Activated CD8-positive, alpha-beta T cell treated with anti-CD3 and anti-CD28 coated beads for 36 hours (primary cell): ENCODE results near the gene IL22RA2. TPM values are rescaled to one million over a fixed set of nuclear protein-coding genes. Genes with fewer than 3 reads are reported as not detected.

Experiments used
- ATAC-seq: fragments of 200-7000 bp; cut with Tn5 transposase; one replicate; pipeline ENCODE4 v1.10.0; 2021; ENCODE audit warnings: mild to moderate bottlenecking, moderate library complexity
- CTCF ChIA-PET: fragments of 350-600 bp; sonication (Branson Sonifier 250); formaldehyde crosslinking; loops from one replicate; lab custom pipeline; 2021; ENCODE audit warnings: antibody characterized with exemption; lab: Charles Lee
- POLR2A ChIA-PET: fragments of 350-600 bp; sonication (Branson Sonifier 250); formaldehyde crosslinking; loops from one replicate; lab custom pipeline; 2021; ENCODE audit warnings: antibody characterized with exemption; lab: Charles Lee
- DNase-seq: peaks from one replicate; pipeline ENCODE4 v3.0.0-alpha.2; 2020
- H3K27ac Mint-ChIP-seq: one replicate; pipeline ENCODE4 v1.8.0; 2021; ENCODE audit warnings: mild to moderate bottlenecking, mixed read lengths
- H3K27me3 Mint-ChIP-seq: one replicate; pipeline ENCODE4 v1.8.0; 2021; ENCODE audit warnings: mixed read lengths
- H3K36me3 Mint-ChIP-seq: one replicate; pipeline ENCODE4 v1.8.0; 2021; ENCODE audit warnings: low read depth, mixed read lengths
- H3K4me1 Mint-ChIP-seq: one replicate; pipeline ENCODE4 v1.8.0; 2021; ENCODE audit warnings: low read depth, mixed read lengths
- H3K4me3 Mint-ChIP-seq: one replicate; pipeline ENCODE4 v1.8.0; 2021; ENCODE audit warnings: mild to moderate bottlenecking, moderate library complexity, mixed read lengths
- H3K9me3 Mint-ChIP-seq: one replicate; pipeline ENCODE4 v1.8.0; 2021; ENCODE audit warnings: mixed read lengths
- intact Hi-C: fragments of 100-400 bp; cut with micrococcal nuclease; formaldehyde crosslinking; loops from one replicate; pipeline ENCODE4 v1.10.0; 2022
- total RNA-seq, 2 experiments: library from RNA; stranded (reverse); gene quantifications; one replicate each; pipeline ENCODE4 v1.2.3, GENCODE V29; 2021
- TF ChIP-seq, protein P1 (sequence below): fragments of 200-600 bp; IDR thresholded peaks from one replicate; pipeline ENCODE4 v1.8.0; 2022; ENCODE audit warnings: antibody characterized with exemption, mild to moderate bottlenecking

The IL22RA2 gene
- total RNA-seq, 2 experiments from 2014 or later = not detected

DNA sequence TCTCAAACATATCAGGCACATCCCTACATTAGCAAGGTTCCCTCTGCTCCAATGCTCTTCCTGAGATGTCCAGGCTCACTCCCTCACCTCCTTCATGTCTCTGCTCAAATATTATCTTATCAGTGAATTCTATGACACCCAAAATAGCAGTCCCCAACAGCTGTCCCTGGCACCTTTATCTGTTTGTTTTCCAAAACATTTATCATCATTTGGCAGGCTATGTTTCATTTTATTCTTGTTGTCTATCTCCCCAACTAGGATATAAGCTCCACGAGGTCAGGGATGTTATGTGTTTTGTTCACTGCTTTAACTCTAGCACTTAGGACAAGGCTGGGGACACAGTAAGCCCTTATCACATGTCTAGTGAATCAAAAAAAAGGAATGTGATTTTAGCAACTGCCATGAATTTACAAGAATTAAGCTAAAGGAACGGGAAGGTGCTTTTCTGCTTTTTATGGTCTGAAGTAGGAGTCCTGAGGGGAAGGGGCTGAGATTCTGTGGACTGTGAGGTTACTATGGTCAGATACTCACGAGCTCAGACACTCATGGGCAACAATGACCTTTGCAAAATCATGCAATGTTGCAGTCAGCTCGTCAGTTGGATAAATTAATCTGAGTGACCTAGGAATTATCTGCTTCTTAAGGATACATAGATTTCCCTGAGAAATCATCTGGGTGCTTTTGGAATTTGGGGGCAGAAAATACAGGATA, 1.9 kb upstream of the IL22RA2 start:
- no peaks in the 10 kb centered on the region for H3K9me3 Mint-ChIP-seq
- ATAC-seq (no peak), DNase-seq (no peak)
- POLR2A ChIA-PET = no interaction called here
- H3K27ac Mint-ChIP-seq = no peak overlapping the region
- peaks cover 7% of the 10 kb centered on the region for H3K4me1 Mint-ChIP-seq
- intact Hi-C loops = no loop called here
- CTCF ChIA-PET = no interaction called here
- no peaks in the 10 kb centered on the region for H3K36me3 Mint-ChIP-seq
- H3K4me3 Mint-ChIP-seq = no peak overlapping the region
- H3K27me3 Mint-ChIP-seq = no peaks in the 10 kb centered on the region
- TF ChIP-seq, protein P1, sequence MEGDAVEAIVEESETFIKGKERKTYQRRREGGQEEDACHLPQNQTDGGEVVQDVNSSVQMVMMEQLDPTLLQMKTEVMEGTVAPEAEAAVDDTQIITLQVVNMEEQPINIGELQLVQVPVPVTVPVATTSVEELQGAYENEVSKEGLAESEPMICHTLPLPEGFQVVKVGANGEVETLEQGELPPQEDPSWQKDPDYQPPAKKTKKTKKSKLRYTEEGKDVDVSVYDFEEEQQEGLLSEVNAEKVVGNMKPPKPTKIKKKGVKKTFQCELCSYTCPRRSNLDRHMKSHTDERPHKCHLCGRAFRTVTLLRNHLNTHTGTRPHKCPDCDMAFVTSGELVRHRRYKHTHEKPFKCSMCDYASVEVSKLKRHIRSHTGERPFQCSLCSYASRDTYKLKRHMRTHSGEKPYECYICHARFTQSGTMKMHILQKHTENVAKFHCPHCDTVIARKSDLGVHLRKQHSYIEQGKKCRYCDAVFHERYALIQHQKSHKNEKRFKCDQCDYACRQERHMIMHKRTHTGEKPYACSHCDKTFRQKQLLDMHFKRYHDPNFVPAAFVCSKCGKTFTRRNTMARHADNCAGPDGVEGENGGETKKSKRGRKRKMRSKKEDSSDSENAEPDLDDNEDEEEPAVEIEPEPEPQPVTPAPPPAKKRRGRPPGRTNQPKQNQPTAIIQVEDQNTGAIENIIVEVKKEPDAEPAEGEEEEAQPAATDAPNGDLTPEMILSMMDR = no peak

DNA sequence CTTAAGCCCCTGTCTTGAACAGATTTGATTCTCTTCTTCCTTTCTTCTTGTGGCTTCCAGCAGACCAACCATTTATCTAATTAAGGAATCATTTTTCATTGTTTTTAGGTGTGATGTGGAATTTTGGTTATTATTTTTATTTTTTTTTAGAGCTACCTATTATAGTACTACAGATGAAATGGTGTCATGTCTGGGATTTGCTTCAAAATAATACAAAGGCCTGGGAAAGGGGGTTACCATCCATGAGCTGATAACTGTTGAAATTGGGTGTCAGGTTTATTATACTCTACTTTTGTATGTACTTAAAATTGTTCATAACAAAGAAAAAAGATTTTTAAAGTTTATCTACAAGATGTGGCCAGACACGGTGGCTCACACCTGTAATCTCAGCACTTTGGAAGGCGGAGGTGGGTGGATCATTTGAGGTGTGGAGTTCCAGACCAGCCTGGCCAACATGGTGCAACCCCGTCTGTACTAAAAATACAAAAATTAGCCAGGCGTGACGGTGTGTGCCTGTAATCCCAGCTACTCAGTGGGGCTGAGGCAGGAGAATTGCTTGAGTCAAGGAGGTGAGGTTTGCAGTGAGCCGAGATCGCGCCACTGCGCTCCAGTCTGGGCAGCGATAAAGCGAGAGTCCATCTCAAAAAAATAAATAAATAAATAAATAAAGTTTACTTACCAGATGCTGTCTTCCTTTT, 561 bp downstream of the IL22RA2 start:
- ATAC-seq (no peak), DNase-seq (no peak)
- H3K4me1 Mint-ChIP-seq = peaks cover 10% of the 10 kb centered on the region
- H3K4me3 Mint-ChIP-seq = no peak overlapping the region
- intact Hi-C loops = no loop called here
- H3K9me3 Mint-ChIP-seq = no peaks in the 10 kb centered on the region
- ChIA-PET CTCF (no interaction called here), POLR2A (no interaction called here)
- no peaks in the 10 kb centered on the region for H3K27me3 Mint-ChIP-seq
- TF ChIP-seq, protein P1 = no peak
- H3K27ac Mint-ChIP-seq = no peak overlapping the region
- no peaks in the 10 kb centered on the region for H3K36me3 Mint-ChIP-seq

DNA sequence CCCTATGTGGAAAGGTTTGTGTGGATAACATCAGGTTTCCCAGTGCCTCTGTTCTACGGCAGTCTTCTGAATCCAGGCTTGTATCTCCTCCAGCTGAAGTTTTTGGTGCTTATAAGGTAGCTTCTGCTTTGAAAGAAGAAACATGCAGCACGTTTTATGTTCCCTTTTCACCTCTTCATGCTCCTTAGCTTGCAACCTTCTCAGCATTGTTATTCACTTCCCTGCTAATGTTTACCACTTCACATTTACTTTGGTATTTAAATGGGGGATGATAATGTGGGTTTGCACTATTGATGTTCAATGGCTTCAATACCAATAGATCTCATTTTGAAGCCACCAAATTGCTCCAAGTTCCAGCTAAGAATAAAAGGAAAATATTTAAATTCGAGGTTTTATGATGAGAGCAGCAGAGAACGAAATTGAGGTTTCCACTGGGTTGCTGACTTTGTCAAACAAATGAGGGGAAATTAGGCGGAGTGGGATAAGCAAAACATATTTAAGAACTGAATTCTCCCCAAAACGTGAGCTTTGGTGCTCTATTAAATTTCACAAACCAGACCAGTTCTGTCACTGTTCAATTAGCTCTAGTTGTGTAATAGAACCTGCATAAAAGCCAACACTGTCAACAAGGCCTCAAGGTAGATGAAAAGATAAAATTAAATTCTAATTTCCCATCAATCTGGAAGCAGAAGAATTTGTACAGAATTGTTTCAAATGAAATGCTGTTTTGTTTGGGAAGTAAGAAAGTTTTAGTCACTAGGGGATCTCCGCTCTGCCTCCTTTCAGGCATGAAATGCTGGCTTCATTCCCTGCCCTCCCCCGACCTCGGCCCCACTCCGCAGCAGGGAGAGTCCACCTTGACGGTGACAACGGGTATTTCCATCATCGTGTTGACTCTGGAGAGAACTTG, 1.4 kb downstream of the IL22RA2 start:
- TF ChIP-seq, protein P1 = no peak
- Mint-ChIP-seq H3K9me3 (no peaks in the 10 kb centered on the region), H3K27ac (no peak overlapping the region), H3K4me3 (no peak overlapping the region), H3K27me3 (no peaks in the 10 kb centered on the region), H3K4me1 (peaks cover 10% of the 10 kb centered on the region), H3K36me3 (no peaks in the 10 kb centered on the region)
- intact Hi-C loops = no loop called here
- ChIA-PET CTCF (interaction anchor here (1.1 to 1.3 kb wide), 2 partner anchors 11 to 142 kb away, joined by 3 read pairs; no protein-coding TSS in a partner anchor), POLR2A (no interaction called here)
- ATAC-seq (no peak), DNase-seq (no peak)

DNA sequence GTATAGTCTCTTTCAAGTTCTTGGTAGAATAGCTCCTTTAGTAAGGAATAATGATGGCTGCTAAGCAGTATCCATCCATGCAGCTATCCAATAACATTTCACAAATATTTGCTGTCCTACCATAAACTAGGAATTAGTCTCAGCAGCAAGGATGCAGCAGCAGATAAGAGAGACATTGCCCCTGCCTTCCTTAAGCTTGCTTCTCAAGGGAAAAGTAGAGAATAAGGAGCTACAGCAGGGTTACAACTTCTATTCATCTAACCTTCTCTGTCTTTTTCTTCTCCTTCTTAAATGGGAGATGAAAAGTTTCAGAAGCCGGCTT, 2.4 kb downstream of the IL22RA2 start:
- no peaks in the 10 kb centered on the region for H3K27me3 Mint-ChIP-seq
- no peak overlapping the region for H3K27ac Mint-ChIP-seq
- DNase-seq (no peak), ATAC-seq (no peak)
- peaks cover 14% of the 10 kb centered on the region for H3K4me1 Mint-ChIP-seq
- H3K36me3 Mint-ChIP-seq = no peaks in the 10 kb centered on the region
- CTCF ChIA-PET = interaction anchor here (1.1 to 1.3 kb wide), 2 partner anchors 10 to 143 kb away, joined by 3 read pairs; no protein-coding TSS in a partner anchor
- H3K9me3 Mint-ChIP-seq = no peaks in the 10 kb centered on the region
- intact Hi-C loops = no loop called here
- TF ChIP-seq, protein P1 = no peak
- H3K4me3 Mint-ChIP-seq = no peak overlapping the region
- POLR2A ChIA-PET = no interaction called here
